ENCODE results near the gene SUGCT.
"Not testable (repeated sequence)": the region's sequence is repeated elsewhere in the genome, so short reads cannot be mapped to it uniquely, and the experiment has no call there.

SUGCT gene

DNA sequence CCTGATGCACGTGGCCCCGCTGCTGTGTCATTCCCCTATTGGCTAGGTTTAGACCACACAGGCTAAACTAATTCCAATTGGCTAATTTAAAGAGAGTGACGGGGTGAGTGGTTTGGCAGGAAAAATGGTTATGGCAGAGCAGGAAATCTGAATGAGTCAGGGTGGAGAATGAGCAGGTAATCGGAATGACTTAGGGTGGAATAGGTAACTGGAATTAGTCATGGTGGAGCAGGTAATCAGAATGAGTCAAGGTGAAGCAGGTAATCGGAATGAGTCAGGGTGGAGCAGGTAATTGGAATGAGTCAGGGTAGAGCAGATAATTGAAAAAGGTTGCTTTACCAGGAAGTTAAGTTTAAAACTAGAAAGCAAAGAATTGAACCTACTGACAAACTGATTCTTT is 7.1 kb downstream of the SUGCT start:
- not testable (repeated sequence) for DNase-seq

DNA sequence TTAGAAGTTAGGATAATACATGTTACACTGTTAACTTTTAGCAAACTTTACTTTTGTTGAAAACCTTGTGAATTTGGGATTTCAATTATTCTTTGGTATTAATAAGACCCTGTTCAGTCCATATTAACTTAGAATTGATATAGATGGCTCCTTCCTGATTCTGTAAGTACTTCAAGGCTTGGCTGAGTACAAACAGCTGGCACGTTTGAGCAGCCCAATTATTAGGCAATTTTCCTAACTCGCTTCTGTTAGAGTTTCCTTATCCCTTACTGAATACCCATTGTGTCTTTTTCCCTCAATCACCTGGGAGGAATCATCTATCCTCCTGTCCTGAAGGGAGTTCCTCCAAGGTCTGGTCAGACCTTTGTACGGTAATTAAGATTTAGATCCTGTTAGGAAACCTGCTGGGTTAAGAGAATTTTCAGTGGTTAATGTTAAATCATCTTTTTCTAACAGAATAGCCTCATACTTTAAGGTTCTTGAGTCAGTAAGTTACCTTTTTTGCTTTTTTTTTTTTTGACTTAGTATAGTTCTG is 10.9 kb downstream of the SUGCT start:
- DNase-seq, result not testable (repeated sequence)

DNA sequence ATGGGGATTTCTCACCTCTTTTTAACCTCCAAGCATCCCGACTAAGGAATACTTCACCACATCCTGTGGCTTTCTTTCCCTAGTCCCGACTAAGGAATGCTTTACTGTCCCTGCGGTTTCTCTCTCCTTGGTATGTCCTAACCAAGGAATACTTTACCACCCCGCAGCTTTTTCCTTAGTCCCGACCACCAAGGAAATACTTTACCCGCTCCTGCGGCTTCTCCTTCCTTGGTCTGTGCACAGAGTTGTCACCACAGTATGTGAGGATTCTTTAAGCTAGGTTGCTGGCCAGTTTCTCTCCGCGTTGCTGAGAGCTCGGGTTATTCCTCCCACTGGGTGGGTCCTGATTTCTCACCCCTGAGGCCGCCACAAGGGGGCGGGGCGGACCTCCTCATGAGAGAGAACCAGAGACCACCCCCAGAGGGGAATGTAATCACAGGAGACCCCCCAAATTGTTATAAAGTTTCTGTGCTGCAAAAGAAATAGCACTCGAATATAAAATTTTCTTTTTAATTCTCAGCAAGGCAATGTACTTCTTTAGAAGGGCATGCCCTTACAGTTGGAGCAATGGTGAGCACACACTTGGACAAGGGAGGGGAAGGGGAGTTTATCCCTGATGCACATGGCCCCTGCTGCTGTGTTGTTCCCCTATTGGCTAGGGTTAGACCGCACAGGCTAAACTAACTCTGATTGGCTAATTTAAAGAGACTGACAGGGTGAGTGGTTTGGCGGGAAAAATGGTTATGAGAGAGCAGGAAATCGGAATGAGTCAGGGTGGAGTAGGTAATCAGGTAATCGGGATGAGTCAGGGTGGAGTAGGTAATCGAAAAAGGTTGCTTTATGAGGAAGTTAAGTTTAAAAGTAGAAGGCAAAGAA is 12.8 kb downstream of the SUGCT start:
- no peak for DNase-seq

DNA sequence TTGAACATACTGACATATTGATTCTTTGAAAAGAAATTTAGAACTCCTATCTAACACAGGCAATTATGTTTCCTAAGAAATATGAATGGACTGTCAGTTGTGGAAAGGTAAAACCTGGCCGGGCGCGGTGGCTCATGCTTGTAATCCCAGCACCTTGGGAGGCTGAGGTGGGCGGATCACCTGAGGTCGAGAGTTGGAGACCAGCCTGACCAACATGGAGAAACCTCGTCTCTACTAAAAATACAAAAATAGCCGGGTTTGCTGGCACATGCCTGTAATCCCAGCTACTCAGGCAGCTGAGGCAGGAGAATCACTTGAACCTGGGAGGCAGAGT is 13.4 kb downstream of the SUGCT start:
- DNase-seq, result not testable (repeated sequence)

DNA sequence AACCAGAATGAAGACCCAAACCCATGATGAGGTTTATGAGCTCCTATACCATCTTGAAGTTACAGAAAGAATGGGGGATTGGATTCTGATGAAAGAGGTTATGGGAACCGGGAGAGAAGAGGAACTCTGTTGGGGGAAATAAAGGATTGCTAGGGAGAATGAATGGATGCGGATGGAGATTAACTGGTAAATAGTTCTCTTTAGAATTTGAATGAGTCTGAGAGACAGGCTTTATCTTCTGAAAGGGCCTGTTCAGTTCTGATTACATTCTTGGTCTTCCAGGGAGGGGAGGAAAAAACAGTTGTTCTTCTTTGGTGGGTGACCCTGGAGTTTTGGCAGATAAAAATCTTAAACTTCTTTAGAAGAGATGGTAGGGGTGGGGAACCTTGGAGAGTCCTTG is 13.9 kb downstream of the SUGCT start:
- no peak for DNase-seq

DNA sequence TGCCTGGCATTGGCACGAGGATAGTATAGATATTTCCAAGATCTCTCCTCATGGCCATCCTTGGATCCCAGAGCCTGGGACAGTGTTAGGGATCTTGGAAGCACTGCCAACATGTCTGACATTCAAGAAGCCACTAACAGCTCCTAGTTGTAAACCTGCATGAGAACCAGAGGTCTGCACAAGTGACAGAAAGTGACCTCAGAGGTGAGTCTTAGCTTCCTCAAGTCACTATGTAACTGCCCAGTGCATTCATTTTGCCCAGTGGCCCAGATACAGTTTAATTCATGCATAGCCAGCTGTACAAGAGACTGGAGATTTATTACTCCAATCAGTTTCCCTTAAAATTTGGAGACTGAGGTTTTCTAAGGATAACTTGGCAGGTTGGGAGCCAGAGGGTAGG is 16.7 kb downstream of the SUGCT start:
- DNase-seq, result no peak

DNA sequence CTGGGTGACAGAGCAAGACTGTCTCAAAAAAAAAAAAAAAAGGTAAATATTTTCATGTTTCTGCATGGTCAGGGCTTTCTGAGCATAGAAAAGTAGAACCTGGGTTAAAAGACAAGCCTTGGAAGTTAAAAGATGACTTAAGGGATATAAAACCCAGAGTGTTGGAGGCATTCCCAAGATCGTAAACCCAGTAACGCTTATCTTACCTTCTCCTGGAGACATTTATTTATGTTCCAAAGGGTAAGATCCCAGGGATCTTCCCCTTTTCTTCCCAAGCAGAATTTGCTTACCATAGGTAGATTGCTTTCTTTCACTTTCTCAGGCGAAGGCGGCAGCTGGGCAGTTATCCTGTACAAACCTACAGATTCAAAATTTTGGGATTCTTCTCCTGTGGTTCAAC is 22.2 kb downstream of the SUGCT start:
- DNase-seq, result no peak

DNA sequence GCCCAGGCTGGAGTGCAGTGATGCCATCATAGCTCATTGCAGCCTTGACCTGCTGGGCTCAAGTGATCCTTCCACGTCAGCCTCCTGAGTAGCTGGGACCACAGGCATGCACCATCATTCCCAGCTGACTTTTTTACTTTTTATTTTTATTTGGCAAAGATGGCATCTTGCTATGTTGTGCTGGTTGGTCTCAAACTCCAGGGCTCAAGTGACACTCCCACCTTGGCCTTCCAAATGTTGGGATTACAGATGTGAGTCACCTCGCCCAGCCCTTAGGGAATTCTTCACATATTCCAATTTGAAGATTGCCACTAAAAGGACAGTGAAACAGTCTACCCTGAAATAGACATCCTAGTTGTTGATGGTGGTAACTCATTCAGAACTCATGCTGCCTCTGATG is 27.7 kb downstream of the SUGCT start:
- no peak for DNase-seq

DNA sequence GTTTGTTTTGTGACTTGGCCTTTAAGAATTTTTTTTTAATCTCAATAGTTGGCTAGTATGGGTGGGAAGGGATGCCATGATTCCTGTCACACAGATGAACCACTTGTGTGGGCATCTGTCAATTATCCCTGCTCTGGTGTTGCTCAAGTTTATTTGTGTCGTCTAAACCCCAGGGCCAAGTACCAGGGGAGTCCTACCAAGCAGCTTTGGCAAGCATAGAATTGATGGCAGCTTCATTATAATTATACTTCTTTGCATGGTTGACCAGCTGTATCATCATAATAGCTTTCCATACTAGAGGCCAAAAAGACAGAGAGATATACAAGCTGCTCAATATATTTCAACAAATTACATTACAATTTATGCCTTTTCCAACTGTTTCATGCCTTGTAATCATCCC is 30.4 kb downstream of the SUGCT start:
- DNase-seq, result no peak

DNA sequence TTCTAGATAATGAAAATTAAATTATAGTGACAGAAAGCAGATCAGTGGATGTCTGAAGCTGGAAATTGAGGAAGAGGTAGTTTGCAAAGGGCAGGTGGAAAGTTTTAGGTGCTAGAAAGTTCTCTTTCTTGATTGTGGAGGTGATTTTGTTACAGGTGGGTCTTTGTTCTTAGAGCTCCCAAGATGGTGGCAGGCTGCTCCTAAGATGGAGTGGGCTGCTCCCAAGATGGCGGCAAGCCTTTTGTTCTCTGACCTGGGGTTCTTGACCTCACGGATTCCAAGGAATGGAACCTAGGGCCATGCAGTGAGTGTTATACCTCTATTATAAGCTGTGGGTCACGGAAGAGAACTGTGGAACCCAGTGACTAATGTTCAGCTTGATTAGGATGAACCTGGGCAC is 32.5 kb downstream of the SUGCT start:
- no peak for DNase-seq

DNA sequence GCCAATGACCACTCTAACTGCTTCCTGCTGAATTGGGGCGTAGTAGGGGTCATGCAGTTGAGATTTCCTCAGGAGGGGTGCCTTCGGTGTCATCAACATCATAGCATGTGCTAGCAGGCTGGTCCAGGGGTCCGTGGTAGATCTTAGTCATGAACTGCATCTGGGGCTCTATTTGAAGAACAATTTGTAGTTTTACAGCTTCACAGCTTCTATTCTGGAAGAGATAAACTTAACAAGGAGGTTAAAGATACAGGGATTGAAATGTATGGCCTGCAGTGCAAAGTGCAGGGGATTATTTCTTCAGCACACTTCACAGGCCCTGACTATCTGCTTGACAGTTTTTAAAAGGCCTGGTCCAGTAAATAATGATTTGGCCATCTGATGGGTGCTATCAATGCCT is 33.5 kb downstream of the SUGCT start:
- DNase-seq, result not testable (repeated sequence)

DNA sequence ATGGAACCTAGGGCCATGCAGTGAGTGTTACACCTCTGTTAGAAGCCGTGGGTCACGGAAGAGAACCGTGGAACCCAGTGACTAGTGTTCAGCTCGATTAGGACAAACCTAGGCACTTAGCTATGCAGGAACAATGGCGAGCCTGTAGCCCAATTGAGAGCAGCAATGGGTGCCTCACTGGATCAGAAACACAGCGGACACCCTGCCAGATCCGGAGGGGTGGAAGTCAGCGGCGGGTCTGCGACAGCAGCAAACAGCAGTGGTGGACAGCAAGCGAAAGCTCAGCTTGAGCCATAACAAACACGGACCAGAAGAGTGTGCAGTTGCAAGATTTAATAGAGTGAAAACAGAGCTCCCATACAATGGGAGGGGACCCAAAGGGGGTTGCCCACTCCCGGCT is 38.3 kb downstream of the SUGCT start:
- not testable (repeated sequence) for DNase-seq

DNA sequence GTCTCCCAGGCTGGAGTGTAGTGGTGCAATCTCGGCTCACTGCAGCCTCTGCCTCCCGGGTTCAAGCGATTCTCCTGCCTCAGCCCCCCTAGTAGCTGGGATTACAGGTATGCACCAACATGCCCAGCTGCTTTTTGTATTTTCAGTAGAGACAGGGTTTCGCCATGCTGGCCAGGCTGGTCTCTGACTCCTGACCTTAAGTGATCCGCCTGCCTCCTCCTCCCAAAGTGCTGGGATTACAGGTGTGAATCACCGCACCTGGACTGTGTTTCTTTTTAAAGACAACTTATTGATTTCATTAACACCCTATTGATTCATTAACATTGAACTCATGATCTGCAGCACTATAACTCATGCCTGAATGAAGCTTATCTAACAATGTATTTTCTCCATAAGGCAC is 40.5 kb downstream of the SUGCT start:
- not testable (repeated sequence) for DNase-seq

DNA sequence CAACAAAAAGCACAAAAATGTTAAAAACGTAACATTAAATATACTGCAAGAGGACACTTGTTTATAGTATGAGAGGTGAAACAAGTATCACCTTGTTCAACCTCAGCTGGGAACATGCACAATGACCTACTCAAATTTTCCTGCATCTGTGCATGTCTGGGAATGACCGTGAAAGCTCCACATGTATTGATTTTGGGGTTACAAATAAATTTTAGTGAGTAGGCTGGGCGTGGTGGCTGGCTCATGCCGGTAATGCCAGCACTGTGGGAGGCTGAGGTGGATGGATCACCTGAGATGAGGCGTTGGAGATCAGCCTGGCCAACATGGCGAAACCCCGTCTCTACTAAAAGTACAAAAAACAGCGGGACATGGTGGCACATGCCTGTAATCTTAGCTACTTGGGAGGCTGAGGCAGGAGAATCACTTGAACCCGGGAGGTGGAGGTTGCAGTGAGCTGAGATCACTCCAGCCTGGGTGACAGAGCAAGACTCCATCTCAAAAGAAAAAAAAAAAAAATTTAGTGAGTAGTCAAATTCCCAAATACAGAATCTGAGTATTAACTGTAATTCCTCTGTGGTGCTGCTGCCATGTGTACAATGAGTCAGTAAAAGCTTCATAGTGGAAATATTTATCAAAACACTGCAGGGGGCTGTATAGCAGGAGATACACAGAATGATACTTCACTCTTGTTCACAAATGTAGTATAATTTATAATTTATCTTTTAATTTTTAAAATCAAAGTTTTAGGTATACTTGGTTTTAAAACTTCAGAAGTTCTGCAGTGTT is 41.1 kb downstream of the SUGCT start:
- no peak for DNase-seq

DNA sequence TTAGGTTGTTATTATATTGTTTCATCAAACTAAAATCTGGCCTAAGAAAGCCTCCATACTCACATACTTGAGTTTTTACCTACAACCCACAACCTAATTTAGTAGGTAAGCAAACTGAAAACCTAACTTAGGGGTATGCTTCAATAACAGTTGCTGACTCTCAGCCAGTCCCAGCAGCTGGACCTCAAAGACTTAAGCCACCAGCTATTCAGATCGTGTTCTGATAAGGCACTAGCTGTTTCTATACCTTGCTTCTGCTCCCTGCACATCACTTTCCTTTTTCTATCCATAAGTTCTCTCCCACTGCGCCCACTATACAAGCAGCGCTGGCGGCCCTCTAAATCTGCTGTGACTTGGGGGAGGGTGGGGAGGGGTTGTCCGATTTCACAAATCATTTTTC is 42.3 kb downstream of the SUGCT start:
- DNase-seq, result no peak

DNA sequence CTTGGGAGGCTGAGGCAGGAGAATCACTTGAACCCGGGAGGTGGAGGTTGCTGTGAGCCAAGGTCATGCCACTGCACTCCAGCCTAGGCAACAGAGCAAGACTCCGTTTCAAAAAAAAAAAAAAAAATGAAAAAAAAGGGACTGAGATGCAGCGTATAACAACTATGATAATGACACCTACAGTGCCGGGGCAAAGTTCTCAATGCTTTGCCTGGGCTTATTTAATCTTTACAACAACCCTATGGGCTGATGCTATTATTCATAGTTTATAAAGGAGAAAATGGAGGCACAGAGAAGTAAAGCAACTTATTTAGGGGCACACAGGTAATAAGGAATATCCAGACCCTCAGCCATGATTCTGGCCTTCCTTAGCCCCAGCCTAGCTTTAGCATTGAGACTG is 47.6 kb downstream of the SUGCT start:
- DNase-seq, result no peak

DNA sequence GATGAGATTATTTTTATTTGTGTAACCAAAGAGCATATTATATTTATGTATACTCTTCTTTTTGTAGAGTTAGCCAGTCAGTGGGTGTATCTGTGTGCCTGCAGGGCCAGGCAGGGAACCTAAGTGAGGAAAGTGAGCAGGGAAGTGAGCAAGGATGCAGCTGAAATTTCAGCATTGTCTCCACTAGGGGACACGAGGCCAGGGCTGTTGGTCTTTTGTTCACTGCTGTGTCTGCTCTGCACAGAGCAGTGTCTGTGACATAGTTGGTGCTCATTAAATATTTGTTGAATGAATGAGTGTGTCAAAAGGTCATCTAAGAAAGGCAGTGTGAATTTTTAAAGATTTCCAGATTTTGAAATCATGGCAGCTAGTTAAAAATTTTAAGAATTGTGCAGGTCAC is 51.8 kb downstream of the SUGCT start:
- no peak for DNase-seq

DNA sequence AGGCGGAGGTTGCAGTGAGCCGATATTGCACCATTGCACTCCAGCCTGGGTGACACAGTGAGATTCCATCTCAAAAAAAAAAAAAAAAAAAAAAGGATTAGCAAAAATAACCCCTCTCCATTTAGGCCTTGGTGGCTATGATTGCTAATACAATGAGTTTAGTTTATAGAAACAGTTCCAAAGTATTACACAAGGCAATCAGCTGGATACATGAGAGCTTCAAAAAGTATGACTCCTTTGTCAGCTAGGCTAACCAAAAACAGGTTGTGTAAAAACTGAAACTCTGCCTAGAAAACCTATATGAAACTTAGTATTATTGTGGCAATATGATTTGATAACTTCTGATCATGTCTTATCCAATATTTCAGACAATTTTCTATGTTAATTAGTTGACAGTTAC is 57.2 kb downstream of the SUGCT start:
- no peak for DNase-seq

DNA sequence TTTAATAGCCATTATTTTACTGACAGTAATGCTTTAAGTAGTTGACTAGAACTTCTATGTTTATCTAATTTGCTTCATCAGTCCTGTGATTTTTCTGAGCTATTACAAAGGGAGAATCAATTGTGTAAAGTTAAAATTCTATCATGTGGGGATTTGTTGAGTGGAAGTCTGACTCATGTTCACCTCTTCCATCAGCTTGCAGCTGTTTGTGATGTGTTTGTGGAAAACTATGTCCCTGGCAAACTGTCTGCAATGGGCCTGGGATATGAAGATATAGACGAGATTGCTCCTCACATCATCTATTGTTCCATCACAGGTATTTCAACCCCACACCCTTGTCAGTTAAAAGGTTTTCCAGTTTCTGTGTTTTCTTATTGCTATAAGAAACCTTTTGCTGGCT is 59.9 kb downstream of the SUGCT start:
- no peak for DNase-seq

DNA sequence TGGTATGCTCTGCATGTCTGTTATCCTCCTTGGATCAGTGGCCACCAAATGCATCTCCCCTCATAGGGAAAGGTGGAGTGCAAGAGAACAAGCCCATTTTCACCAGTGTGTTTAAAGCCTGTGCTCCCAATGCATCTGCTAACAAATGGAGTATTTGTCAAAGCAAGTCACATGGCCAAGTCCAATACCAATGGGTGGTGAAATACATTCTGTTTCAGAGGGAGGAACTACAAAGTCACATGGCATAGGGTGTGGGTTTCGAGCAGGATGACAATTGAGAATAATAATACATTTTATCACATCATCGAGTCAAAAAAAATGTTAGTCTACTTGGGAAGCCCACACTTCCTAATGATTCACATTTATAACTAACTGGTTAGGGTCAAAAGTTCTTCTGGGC is 62.7 kb downstream of the SUGCT start:
- DNase-seq, result no peak

DNA sequence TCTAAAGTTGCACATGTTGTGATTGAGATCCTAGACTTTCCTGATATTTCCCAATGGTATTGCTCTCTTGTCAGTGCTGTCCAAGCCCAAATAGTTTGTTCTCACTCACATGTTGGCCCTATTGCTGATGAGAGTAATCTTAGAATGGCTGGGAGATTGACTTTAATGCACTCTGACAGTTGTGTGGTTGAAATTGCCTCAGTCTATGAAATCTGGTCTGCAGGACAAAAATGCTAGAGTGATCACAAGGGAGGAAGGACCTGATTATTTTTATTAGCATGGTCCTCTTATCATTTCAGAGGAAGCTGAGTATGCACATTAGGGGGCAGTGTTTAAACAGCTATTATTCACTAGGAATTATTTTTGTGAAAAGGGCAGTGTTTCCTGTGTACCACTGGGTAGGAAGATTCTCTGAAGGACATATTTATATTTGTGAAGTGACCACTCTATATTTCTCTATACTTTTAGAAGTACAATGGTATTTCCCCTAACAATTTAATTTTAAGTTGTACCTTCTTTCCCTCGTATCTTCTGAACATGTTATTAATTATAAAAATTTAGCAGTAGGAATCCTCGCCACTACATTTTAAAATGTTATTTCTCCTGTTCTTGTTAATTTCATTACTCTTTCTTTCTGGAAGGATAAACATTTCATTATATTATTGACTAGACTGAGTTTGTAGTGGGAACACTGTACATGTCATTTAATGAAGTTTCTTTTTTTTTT is 64.4 kb downstream of the SUGCT start:
- DNase-seq, result no peak

DNA sequence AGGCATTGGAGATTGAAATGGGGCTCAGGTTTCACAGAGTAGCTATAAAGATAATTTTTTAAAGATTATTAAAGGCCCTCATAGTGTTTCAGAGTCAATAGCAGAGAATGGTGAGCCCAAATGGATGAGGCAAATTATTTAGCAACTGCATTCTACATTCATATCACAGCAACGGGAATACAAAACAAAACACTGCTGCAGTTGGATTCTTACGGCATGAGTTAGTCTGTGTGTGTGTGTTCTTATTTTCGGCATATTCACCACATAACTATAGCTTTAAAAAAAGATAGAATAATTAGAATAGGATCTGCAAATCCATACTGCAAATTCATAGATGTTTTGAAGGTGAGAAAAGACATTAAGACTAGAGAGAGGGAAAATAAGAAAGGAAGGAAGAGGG is 66.0 kb downstream of the SUGCT start:
- DNase-seq, result no peak

DNA sequence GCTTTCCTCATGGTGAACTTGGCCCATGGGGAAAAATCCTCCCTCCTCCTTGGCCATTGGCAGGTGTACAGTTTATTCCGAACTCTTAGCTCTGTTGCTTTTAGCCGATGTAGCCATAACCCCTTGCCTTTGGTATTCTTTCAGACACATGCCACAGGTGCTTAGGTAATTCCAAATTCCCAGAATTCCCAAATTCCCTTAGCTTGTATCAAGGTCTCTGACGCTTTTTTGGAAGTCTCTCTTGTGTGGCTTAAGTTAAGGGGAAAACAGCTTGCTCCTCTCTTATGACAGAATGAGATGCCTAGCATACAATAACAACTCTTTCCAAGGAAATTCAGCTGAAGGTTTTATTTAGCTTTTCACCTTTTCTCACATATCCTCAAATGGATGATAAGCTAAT is 68.0 kb downstream of the SUGCT start:
- no peak for DNase-seq

DNA sequence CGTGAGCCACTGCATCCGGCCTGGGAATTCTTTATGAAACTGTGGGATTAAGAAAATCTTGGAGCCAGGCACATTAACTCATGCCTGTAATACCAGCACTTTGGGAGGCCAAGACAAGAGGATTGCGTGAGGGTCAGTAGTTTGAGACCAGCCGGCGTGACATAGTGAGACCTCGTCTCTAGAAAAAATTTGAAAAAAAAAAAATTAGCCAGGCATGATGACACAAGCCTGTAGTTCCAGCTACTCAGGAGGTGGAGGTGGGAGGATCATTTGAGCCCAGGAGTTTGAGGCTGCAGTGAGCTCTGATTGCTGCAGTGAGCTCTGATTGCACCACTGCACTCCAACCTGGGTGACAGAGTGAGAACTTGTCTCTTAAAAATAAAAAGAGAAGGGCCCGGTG is 69.8 kb downstream of the SUGCT start:
- no peak for DNase-seq

Measured in activated CD8-positive, alpha-beta memory T cell treated with anti-CD3 and anti-CD28 coated beads, Interleukin-2, amount 50 U/mL, for 48 hours (primary cell).